ENCODE results near the gene NR3C2. TPM values are rescaled to one million over a fixed set of nuclear protein-coding genes. Genes with fewer than 3 reads are reported as not detected.

Gene NR3C2
- total RNA-seq, 1 donor: 4.7 TPM

GRCh38 chr4:148286012-148286411 lies 156.2 kb downstream of the NR3C2 start:
- no peak for DNase-seq (ENCODE audit: low read depth)
- no peak overlapping the region for H3K4me3 ChIP-seq (ENCODE audit: low read depth, low read length)
- TF ChIP-seq CTCF (IDR thresholded peaks at IDR 0.05; ENCODE audit: insufficient read depth, low read length): no peak

- no peak overlapping the region for H3K4me3 ChIP-seq (ENCODE audit: low read depth, low read length)
- no peak for DNase-seq (ENCODE audit: low read depth)
Measured at GRCh38 chr4:148283665-148284064, 158.5 kb downstream of the NR3C2 start.

DNA sequence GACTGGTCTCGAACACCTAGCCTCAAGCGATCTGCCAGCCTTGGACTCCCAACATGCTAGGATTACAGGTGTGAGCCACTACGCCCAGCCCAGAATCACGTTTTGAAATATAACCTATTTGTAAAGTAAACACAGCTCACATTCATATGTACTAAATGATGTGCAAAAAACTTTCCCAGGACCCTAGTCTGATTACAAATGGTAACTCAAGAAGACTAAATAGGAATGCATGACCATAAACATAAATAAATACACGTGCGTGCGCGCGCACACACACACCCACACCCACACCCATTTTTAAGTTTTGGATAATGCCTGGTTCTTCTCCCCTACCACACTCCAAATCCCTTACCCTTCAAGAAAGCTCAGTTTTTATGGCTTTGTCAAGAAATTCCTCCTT lies 163.9 kb downstream of the NR3C2 start:
- DNase-seq (ENCODE audit: low read depth): no peak
- TF ChIP-seq CTCF (IDR thresholded peaks at IDR 0.05; ENCODE audit: insufficient read depth, low read length): no peak
- H3K4me3 ChIP-seq (ENCODE audit: low read depth, low read length): no peak overlapping the region

More at GRCh38 chr4:148283665-148284064, 158.5 kb downstream of the NR3C2 start:
- no peak for TF ChIP-seq CTCF (IDR thresholded peaks at IDR 0.05; ENCODE audit: insufficient read depth, low read length)

DNA sequence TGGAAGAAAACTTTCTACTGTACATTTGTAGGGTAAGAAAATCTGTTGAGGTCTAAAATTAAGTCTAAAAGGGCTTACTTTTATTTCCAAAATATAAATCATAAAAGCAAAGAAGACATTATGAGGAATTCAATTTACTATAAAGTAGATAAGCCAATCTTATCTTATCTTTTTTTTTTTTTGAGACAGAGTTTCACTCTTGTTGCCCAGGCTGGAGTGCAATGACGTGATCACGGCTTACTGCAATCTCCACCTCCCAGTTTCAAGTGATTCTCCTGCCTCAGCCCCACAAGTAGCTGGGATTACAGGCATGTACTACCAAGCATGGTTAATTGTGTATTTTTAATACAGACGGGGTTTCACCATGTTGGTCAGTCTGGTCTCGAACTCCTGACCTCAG lies 166.9 kb downstream of the NR3C2 start:
- DNase-seq (ENCODE audit: low read depth): no peak
- H3K4me3 ChIP-seq (ENCODE audit: low read depth, low read length): no peak overlapping the region
- no peak for TF ChIP-seq CTCF (IDR thresholded peaks at IDR 0.05; ENCODE audit: insufficient read depth, low read length)

GRCh38 chr4:148273501-148273986 lies 168.7 kb downstream of the NR3C2 start:
- H3K4me3 ChIP-seq (ENCODE audit: low read depth, low read length): no peak overlapping the region
- no peak for DNase-seq (ENCODE audit: low read depth)
- no peak for TF ChIP-seq CTCF (IDR thresholded peaks at IDR 0.05; ENCODE audit: insufficient read depth, low read length)

- no peak for DNase-seq (ENCODE audit: low read depth)
- H3K4me3 ChIP-seq (ENCODE audit: low read depth, low read length): no peak overlapping the region
- TF ChIP-seq CTCF (IDR thresholded peaks at IDR 0.05; ENCODE audit: insufficient read depth, low read length): no peak
Measured at GRCh38 chr4:148271166-148271565, 171.0 kb downstream of the NR3C2 start.

DNA sequence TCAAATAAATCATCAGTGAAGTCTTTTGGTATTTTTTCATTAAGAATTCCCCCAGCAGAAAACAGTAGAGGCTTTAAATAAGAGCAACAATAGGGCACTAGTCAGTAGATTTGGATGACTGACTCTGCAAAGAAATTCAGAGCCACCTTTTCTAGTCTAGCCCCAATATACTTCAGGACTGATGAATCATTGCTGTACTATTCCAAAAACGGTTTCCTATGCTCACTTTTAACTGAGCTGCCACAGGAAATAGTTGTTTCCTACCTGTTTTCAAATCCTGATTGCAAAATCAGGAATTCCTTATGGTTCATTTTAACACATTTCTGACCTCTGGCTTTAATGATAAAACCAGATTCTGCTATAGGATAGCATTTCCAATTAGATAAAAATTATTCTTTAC lies 171.6 kb downstream of the NR3C2 start:
- TF ChIP-seq CTCF (IDR thresholded peaks at IDR 0.05; ENCODE audit: insufficient read depth, low read length): no peak
- H3K4me3 ChIP-seq (ENCODE audit: low read depth, low read length): no peak overlapping the region
- DNase-seq (ENCODE audit: low read depth): no peak
